ENCODE data around the gene IFITM10. TPM values are rescaled to one million over a fixed set of nuclear protein-coding genes. Genes with fewer than 3 reads are reported as not detected.

IFITM10 gene
- total and polyA plus RNA-seq, 10 of the 15 experiments (the other 5 are each of a cell fraction or from before 2014, with no cell fraction given) = 0.04 to 0.27 TPM; not detected in 8

DNA sequence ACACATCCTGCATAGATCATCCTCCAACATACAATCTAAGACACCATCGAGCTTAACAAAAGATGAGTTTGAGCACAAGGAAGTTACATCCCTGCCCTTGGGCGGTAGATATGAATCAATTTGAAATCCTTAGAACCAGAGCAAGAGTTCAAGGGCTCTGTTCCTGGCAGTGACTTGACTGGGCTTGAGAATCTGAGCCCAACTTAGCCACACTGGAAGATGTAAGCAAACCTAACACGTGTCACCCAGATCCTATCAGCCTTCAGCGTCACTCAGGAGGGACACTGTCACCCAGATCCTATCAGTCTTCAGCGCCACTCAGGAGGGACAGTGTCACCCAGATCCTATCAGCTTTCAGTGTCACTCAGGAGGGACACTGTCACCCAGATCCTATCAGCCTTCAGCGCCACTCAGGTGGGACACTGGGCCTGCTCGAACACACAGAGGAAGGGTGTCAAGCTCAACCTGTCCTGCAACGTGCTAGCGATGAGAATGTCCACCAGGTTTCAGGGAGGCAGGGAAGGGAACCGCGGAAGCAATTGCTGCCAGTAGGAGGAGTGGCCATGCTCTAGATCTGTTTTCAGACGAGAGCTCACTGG, 46.1 kb upstream of the IFITM10 start (continued):
- TF ChIP-seq, protein P1, sequence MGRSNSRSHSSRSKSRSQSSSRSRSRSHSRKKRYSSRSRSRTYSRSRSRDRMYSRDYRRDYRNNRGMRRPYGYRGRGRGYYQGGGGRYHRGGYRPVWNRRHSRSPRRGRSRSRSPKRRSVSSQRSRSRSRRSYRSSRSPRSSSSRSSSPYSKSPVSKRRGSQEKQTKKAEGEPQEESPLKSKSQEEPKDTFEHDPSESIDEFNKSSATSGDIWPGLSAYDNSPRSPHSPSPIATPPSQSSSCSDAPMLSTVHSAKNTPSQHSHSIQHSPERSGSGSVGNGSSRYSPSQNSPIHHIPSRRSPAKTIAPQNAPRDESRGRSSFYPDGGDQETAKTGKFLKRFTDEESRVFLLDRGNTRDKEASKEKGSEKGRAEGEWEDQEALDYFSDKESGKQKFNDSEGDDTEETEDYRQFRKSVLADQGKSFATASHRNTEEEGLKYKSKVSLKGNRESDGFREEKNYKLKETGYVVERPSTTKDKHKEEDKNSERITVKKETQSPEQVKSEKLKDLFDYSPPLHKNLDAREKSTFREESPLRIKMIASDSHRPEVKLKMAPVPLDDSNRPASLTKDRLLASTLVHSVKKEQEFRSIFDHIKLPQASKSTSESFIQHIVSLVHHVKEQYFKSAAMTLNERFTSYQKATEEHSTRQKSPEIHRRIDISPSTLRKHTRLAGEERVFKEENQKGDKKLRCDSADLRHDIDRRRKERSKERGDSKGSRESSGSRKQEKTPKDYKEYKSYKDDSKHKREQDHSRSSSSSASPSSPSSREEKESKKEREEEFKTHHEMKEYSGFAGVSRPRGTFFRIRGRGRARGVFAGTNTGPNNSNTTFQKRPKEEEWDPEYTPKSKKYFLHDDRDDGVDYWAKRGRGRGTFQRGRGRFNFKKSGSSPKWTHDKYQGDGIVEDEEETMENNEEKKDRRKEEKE (IDR thresholded peaks at IDR 0.05) = no peak
- no peak for TF ChIP-seq SPI1 (IDR thresholded peaks at IDR 0.05; ENCODE audit: borderline replicate concordance, insufficient read depth, low read depth, low read length)
- TF ChIP-seq, protein P2, sequence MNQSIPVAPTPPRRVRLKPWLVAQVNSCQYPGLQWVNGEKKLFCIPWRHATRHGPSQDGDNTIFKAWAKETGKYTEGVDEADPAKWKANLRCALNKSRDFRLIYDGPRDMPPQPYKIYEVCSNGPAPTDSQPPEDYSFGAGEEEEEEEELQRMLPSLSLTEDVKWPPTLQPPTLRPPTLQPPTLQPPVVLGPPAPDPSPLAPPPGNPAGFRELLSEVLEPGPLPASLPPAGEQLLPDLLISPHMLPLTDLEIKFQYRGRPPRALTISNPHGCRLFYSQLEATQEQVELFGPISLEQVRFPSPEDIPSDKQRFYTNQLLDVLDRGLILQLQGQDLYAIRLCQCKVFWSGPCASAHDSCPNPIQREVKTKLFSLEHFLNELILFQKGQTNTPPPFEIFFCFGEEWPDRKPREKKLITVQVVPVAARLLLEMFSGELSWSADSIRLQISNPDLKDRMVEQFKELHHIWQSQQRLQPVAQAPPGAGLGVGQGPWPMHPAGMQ (IDR thresholded peaks at IDR 0.05; ENCODE audit: borderline replicate concordance) = no peak
- TF ChIP-seq, protein P3, sequence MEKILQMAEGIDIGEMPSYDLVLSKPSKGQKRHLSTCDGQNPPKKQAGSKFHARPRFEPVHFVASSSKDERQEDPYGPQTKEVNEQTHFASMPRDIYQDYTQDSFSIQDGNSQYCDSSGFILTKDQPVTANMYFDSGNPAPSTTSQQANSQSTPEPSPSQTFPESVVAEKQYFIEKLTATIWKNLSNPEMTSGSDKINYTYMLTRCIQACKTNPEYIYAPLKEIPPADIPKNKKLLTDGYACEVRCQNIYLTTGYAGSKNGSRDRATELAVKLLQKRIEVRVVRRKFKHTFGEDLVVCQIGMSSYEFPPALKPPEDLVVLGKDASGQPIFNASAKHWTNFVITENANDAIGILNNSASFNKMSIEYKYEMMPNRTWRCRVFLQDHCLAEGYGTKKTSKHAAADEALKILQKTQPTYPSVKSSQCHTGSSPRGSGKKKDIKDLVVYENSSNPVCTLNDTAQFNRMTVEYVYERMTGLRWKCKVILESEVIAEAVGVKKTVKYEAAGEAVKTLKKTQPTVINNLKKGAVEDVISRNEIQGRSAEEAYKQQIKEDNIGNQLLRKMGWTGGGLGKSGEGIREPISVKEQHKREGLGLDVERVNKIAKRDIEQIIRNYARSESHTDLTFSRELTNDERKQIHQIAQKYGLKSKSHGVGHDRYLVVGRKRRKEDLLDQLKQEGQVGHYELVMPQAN (conservative IDR thresholded peaks at IDR 0.05) = no peak
- TF ChIP-seq, protein P4, sequence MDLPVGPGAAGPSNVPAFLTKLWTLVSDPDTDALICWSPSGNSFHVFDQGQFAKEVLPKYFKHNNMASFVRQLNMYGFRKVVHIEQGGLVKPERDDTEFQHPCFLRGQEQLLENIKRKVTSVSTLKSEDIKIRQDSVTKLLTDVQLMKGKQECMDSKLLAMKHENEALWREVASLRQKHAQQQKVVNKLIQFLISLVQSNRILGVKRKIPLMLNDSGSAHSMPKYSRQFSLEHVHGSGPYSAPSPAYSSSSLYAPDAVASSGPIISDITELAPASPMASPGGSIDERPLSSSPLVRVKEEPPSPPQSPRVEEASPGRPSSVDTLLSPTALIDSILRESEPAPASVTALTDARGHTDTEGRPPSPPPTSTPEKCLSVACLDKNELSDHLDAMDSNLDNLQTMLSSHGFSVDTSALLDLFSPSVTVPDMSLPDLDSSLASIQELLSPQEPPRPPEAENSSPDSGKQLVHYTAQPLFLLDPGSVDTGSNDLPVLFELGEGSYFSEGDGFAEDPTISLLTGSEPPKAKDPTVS (IDR thresholded peaks at IDR 0.05; ENCODE audit: low read depth, low read length) = no peak
- TF ChIP-seq NFXL1 (IDR thresholded peaks at IDR 0.05; ENCODE audit: borderline replicate concordance) = no peak

Data from GM12878 (cell line).